ENCODE data around the gene IGSF9B.

- TF ChIP-seq POLR2AphosphoS5 (IDR thresholded peaks at IDR 0.05) (no peak), CTCF (IDR thresholded peaks at IDR 0.05) (no peak)
Observed at GRCh38 chr11:133952199-133953190, 4.3 kb downstream of the IGSF9B start.

Measured in gastroesophageal sphincter (tissue), 3 donors.